Effector memory CD8-positive, alpha-beta T cell (primary cell): Measurements from ENCODE around the gene ACTR3C.

Experiments used
- ATAC-seq: fragments of 150-1000 bp; cut with Tn5 transposase; replicated peaks from 2 replicates; pipeline ENCODE4 v1.10.0; 2021; ENCODE audit warnings: mild to moderate bottlenecking, moderate library complexity
- DNase-seq, 3 experiments: peaks; one replicate each; pipeline ENCODE4 v3.0.0; 2021
- H3K27ac Mint-ChIP-seq, 2 donors: one replicate each; pipeline ENCODE4 v1.8.0; 2022; ENCODE audit warnings: mild to moderate bottlenecking in 2 of 2, mixed read lengths in 2 of 2, moderate library complexity in 2 of 2
- H3K27me3 Mint-ChIP-seq, 2 donors: one replicate each; pipeline ENCODE4 v1.8.0; 2022; ENCODE audit warnings: mixed read lengths in 2 of 2
- H3K36me3 Mint-ChIP-seq: one replicate; pipeline ENCODE4 v1.8.0; 2022; ENCODE audit warnings: mild to moderate bottlenecking, moderate library complexity, mixed read lengths; ENCODE audit not compliant: insufficient read depth
- H3K4me1 Mint-ChIP-seq, 2 donors: one replicate each; pipeline ENCODE4 v1.8.0; 2022; ENCODE audit warnings: low read depth in 2 of 2, mixed read lengths in 2 of 2
- H3K4me3 Mint-ChIP-seq, 2 donors: one replicate each; pipeline ENCODE4 v1.8.0; 2022; ENCODE audit warnings: mild to moderate bottlenecking in 2 of 2, mixed read lengths in 2 of 2, moderate library complexity in 2 of 2
- H3K9me3 Mint-ChIP-seq, 2 donors: one replicate each; pipeline ENCODE4 v1.8.0; 2022; ENCODE audit warnings: mixed read lengths in 2 of 2
- total RNA-seq, 9 experiments: gene quantifications; one replicate each; lab custom pipeline; 2026; lab: John Stamatoyannopoulos, UW

The ACTR3C gene
- 4.9 to 22.7 (median 6.2) reads per million in 9 experiments for total RNA-seq

DNA sequence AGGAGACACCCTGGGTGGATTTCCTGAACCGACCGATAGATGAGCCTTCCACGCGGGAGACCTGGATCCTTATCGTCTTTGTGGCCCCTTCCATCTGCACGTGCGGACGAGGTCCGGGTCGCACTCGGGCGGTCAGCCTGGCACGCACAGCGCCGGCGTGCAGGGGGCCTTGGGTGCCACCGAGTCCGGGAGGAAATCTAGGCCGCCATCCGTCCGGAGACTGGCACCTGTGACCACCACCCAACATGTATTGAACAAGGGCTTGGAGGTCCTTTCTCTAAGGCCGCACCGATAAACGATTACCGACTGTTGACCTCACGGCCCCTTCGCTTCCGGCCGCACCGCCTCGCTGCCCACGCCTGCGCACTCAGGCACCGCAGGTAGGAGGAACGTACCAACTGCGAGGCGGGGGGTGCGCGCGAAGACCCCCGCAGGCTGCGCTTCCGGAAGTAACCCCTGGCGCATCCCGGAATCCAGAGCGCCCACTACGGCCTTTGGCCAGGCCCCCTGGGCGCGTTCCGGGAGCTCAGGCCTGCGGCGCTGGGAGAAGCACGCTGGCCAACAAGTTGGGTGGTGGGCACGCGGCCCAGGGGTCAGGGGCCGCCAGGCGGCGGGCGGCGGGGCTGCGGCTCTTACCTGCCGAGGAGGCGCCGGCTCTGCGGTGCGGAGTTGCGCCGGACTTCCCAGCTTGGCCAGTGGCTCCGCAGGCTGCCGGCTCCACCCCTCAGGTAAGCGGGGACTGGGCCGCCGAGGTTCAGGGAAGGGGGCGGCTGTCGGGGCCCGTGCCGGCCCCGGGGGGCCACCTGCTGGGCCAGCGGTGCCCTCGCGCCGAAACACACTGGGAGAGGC, at the start of gene ACTR3C, which contains the start of gene LRRC61:
ACTR3C (minus strand) TSS at position 713 of the 849 bp plus-strand sequence. CDS start 28,249 bp downstream, outside the sequence.
LRRC61 (plus strand) TSS at position 523 of the 849 bp plus-strand sequence. CDS start 13,507 bp downstream, outside the sequence.
- H3K4me1 Mint-ChIP-seq, result peaks cover 37 to 47% of the 10 kb centered on the region in 2 donors
- DNase-seq (peak; percentile 24 to 40 (median 36)), ATAC-seq (peak; percentile 60)
- no peaks in the 10 kb centered on the region for H3K9me3 Mint-ChIP-seq
- H3K4me3 Mint-ChIP-seq, result peak within 1 kb of the TSS; percentile 96
- H3K36me3 Mint-ChIP-seq, result peaks cover 4% of the 10 kb centered on the region
- peak within 1 kb of the TSS; percentile 97 for H3K27ac Mint-ChIP-seq
- no peaks in the 10 kb centered on the region for H3K27me3 Mint-ChIP-seq

DNA sequence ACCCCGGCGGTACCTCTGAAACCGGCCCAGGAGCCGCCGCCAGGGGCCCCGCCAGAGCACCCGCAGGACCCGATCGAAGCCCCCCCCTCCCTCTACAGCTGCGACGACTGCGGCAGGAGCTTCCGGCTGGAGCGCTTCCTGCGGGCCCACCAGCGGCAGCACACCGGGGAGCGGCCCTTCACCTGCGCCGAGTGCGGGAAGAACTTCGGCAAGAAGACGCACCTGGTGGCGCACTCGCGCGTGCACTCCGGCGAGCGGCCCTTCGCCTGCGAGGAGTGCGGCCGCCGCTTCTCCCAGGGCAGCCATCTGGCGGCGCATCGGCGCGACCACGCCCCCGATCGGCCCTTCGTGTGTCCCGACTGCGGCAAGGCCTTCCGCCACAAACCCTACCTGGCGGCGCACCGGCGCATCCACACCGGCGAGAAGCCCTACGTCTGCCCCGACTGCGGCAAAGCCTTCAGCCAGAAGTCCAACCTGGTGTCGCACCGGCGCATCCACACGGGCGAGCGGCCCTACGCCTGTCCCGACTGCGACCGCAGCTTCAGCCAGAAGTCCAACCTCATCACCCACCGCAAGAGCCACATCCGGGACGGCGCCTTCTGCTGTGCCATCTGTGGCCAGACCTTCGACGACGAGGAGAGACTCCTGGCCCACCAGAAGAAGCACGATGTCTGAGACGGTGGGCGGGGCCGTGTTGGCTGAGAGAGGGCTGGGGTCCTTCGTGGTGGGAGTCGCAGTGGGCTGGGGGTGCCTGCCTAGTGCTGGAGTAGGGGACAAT, 49.1 kb upstream of the ACTR3C start:
- H3K9me3 Mint-ChIP-seq, result no peaks in the 10 kb centered on the region
- DNase-seq (no peak), ATAC-seq (no peak)
- H3K36me3 Mint-ChIP-seq, result peaks cover 16% of the 10 kb centered on the region
- no peak overlapping the region for H3K4me3 Mint-ChIP-seq
- peaks cover 29 to 31% of the 10 kb centered on the region in 2 donors for H3K4me1 Mint-ChIP-seq
- H3K27me3 Mint-ChIP-seq, result no peaks in the 10 kb centered on the region
- H3K27ac Mint-ChIP-seq, result no peak overlapping the region

GRCh38 chr7:150371996-150372270, 48.6 kb upstream of the ACTR3C start:
- ATAC-seq (no peak), DNase-seq (no peak)
- Mint-ChIP-seq H3K27me3 (no peaks in the 10 kb centered on the region), H3K4me3 (no peak overlapping the region), H3K9me3 (no peaks in the 10 kb centered on the region), H3K27ac (no peak overlapping the region), H3K4me1 (peaks cover 28 to 33% of the 10 kb centered on the region in 2 donors), H3K36me3 (peaks cover 21% of the 10 kb centered on the region)

- Mint-ChIP-seq H3K36me3 (peaks cover 21% of the 10 kb centered on the region), H3K27me3 (no peaks in the 10 kb centered on the region), H3K4me3 (no peak overlapping the region), H3K4me1 (peaks cover 28 to 33% of the 10 kb centered on the region in 2 donors), H3K27ac (no peak overlapping the region), H3K9me3 (no peaks in the 10 kb centered on the region)
- DNase-seq (no peak), ATAC-seq (no peak)
Observed at GRCh38 chr7:150371131-150371995, 48.0 kb upstream of the ACTR3C start.

DNA sequence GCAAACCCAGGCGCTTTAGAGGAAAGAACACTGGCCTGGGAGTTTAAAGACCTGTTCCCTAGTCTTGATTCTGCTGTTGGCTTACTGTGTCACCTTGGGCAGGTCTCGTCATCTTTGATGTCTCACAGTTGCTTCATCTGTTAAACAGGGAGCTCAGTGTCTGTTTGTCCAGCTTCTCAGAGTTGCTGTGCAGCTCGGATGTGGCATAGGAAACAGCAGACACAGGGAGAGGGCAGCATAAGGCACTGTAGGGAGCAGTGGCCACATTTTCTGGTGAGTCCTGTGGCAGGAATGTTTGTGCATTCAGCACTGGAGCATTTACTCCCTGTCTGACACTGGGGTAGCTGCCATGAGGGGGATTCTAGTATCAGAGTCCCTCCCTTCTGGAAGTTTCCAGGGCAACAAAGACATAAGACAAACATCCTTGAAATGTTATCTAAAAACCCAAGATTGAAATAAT, 47.3 kb upstream of the ACTR3C start:
- Mint-ChIP-seq H3K27ac (no peak overlapping the region), H3K36me3 (peaks cover 21% of the 10 kb centered on the region), H3K27me3 (no peaks in the 10 kb centered on the region), H3K9me3 (no peaks in the 10 kb centered on the region), H3K4me1 (peaks cover 28% of the 10 kb centered on the region in 2 donors), H3K4me3 (peak overlapping the region in 1 of 2 donors; percentile 19)
- no peak for ATAC-seq
- no peak for DNase-seq

DNA sequence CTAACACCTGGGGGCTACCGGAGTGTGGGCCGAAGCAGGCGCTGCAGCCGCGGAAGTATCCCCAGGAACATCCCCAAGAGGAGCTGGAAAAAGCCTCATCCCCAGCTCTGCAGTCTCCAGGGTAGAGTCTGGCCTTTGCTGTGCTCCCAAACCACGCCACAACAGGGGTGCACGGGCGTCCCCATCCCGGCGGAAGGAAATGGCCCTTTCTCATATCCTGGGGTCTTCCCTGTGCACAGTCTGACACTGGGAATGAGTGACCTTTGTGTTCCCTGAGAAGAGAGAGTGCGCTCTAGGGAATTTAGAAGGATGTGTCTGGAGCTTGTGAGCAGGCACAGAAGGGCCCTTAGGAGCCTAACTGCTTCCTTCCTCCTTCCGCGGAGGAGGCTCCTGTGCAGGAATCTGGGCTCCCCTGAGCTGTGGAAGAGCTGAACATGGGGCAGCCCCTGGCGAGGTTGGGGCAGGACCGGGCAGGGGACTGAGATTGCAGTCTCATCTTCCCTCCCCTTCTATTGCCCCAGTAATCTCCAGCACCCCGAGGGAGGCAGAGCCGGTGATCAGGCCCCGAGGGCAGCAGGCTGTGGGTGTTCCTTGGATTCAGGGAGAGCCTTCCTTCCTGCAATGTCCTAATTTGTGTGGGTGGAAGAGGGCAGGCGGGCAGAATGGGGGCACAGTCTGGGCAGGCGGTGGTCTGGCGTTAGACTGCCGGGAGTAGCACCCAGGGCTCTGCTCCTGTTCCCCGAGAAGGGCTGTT, 46.6 kb upstream of the ACTR3C start:
- H3K27ac Mint-ChIP-seq, result peak overlapping the region; percentile 89 to 92
- H3K27me3 Mint-ChIP-seq, result no peaks in the 10 kb centered on the region
- peak overlapping the region; percentile 91 for H3K4me3 Mint-ChIP-seq
- H3K4me1 Mint-ChIP-seq, result peaks cover 28% of the 10 kb centered on the region in 2 donors
- DNase-seq, result no peak
- H3K9me3 Mint-ChIP-seq, result no peaks in the 10 kb centered on the region
- H3K36me3 Mint-ChIP-seq, result peaks cover 21% of the 10 kb centered on the region
- no peak for ATAC-seq

- peak overlapping the region; percentile 89 to 92 for H3K27ac Mint-ChIP-seq
- H3K4me1 Mint-ChIP-seq, result peaks cover 27 to 28% of the 10 kb centered on the region in 2 donors
- H3K36me3 Mint-ChIP-seq, result peaks cover 21% of the 10 kb centered on the region
- H3K27me3 Mint-ChIP-seq, result no peaks in the 10 kb centered on the region
- DNase-seq (peak in 2 of 3 experiments; percentile 33 to 34), ATAC-seq (peak; percentile 51)
- H3K4me3 Mint-ChIP-seq, result peak overlapping the region; percentile 91
- no peaks in the 10 kb centered on the region for H3K9me3 Mint-ChIP-seq
Observed at GRCh38 chr7:150368884-150369747, 45.8 kb upstream of the ACTR3C start.

DNA sequence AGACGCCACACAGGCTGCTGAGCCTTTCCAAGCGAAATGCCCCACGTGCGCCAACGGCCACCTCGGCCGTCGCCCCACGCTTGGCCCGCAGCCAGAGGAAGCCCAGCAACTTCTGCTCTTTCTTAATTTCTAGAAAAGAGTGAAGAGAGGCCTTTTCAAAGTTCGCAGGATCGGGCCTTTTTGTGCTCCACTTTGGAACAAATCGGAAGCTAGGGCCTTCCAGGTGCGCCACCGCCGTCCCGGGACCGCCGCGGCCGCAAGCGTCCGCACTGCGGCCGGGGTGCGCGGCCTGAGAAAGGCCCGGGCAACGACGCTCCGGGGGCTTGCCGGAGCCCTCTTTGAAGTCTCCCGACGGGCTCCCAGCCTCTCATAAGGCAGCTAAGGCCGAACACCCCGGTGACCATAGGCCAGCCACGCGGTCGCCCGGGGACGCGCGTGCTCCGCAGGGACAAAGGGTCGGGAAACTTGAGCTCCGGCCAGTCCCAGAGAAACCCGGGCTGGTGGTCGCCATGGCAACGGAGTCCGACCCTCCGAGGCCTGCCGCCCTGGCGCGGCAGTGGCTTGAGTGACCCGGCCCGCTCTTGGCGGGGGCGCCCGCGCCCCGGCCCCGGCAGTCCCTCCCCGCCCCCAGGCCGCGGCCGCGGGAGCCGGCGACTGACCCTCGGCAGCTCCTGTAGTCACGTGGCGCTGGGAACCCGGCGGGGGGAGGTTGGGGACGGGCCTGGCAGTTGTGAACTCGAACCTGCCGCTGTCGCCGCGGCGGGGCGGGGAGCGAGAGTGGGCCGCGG, 44.9 kb upstream of the ACTR3C start, which contains the start of gene REPIN1:
REPIN1 (plus strand) TSS at position 727 of the 788 bp plus-strand sequence. CDS start 890 bp downstream, outside the sequence.
- H3K9me3 Mint-ChIP-seq, result no peaks in the 10 kb centered on the region
- H3K27me3 Mint-ChIP-seq, result no peaks in the 10 kb centered on the region
- DNase-seq (peak; percentile 60 to 77 (median 76)), ATAC-seq (peak; percentile 50)
- H3K36me3 Mint-ChIP-seq, result peaks cover 18% of the 10 kb centered on the region
- H3K4me3 Mint-ChIP-seq, result peak within 1 kb of the TSS; percentile 91
- H3K4me1 Mint-ChIP-seq, result peaks cover 23 to 25% of the 10 kb centered on the region in 2 donors
- H3K27ac Mint-ChIP-seq, result peak within 1 kb of the TSS; percentile 92

GRCh38 chr7:150367677-150368095, 44.3 kb upstream of the ACTR3C start:
- Mint-ChIP-seq H3K36me3 (peaks cover 18% of the 10 kb centered on the region), H3K4me1 (peaks cover 23 to 25% of the 10 kb centered on the region in 2 donors), H3K4me3 (peak overlapping the region; percentile 91), H3K27ac (peak overlapping the region; percentile 86 to 92), H3K27me3 (no peaks in the 10 kb centered on the region), H3K9me3 (no peaks in the 10 kb centered on the region)
- ATAC-seq (peak; percentile 83), DNase-seq (no peak)

- H3K27me3 Mint-ChIP-seq, result no peaks in the 10 kb centered on the region
- DNase-seq (no peak), ATAC-seq (no peak)
- peaks cover 22 to 24% of the 10 kb centered on the region in 2 donors for H3K4me1 Mint-ChIP-seq
- no peaks in the 10 kb centered on the region for H3K9me3 Mint-ChIP-seq
- H3K36me3 Mint-ChIP-seq, result peaks cover 18% of the 10 kb centered on the region
- peak overlapping the region in 1 of 2 donors; percentile 3 for H3K4me3 Mint-ChIP-seq
- peak overlapping the region in 1 of 2 donors; percentile 55 for H3K27ac Mint-ChIP-seq
Observed at GRCh38 chr7:150365673-150366398, 42.5 kb upstream of the ACTR3C start.
